Kidney capillary endothelial cell (primary cell): Measurements from ENCODE around the gene FBXW8.

Experiments
- DNase-seq: peaks from one replicate; pipeline ENCODE4 v3.0.0-alpha.2; 2018; ENCODE audit warnings: low spot score

Gene FBXW8

GRCh38 chr12:116955382-116956021 lies 44.8 kb downstream of the FBXW8 start:
- no peak for DNase-seq

GRCh38 chr12:116958402-116959197 lies 47.9 kb downstream of the FBXW8 start:
- DNase-seq: no peak

GRCh38 chr12:116959198-116959460 lies 48.4 kb downstream of the FBXW8 start:
- no peak for DNase-seq

- DNase-seq: no peak
Observed at GRCh38 chr12:116959845-116960514, 49.2 kb downstream of the FBXW8 start.

GRCh38 chr12:116962197-116962596 lies 51.4 kb downstream of the FBXW8 start:
- DNase-seq: no peak

- DNase-seq: no peak
Observed at GRCh38 chr12:116962783-116963356, 52.1 kb downstream of the FBXW8 start.

GRCh38 chr12:116964054-116965050 lies 53.6 kb downstream of the FBXW8 start:
- DNase-seq: no peak

GRCh38 chr12:116968986-116969385 lies 58.2 kb downstream of the FBXW8 start:
- no peak for DNase-seq

GRCh38 chr12:116969615-116970585 lies 59.1 kb downstream of the FBXW8 start:
- DNase-seq: no peak

- no peak for DNase-seq
Observed at GRCh38 chr12:116971222-116971621, 60.5 kb downstream of the FBXW8 start.

- DNase-seq: no peak
Observed at GRCh38 chr12:116975779-116976393, 65.1 kb downstream of the FBXW8 start.

- no peak for DNase-seq
Observed at GRCh38 chr12:116977465-116978380, 67.0 kb downstream of the FBXW8 start.

- no peak for DNase-seq
Observed at GRCh38 chr12:116978791-116979508, 68.2 kb downstream of the FBXW8 start.

GRCh38 chr12:116980083-116980482 lies 69.3 kb downstream of the FBXW8 start:
- DNase-seq: no peak

- DNase-seq: no peak
Observed at GRCh38 chr12:116982791-116983411, 72.2 kb downstream of the FBXW8 start.

GRCh38 chr12:116984098-116984497 lies 73.3 kb downstream of the FBXW8 start:
- no peak for DNase-seq

- no peak for DNase-seq
Observed at GRCh38 chr12:116990329-116990728, 79.6 kb downstream of the FBXW8 start.
